Measurements from ENCODE around the gene TFIP11. TPM values are rescaled to one million over a fixed set of nuclear protein-coding genes. Genes with fewer than 3 reads are reported as not detected.

Gene TFIP11
- total RNA-seq, 1 donor: 64.2 TPM

DNA sequence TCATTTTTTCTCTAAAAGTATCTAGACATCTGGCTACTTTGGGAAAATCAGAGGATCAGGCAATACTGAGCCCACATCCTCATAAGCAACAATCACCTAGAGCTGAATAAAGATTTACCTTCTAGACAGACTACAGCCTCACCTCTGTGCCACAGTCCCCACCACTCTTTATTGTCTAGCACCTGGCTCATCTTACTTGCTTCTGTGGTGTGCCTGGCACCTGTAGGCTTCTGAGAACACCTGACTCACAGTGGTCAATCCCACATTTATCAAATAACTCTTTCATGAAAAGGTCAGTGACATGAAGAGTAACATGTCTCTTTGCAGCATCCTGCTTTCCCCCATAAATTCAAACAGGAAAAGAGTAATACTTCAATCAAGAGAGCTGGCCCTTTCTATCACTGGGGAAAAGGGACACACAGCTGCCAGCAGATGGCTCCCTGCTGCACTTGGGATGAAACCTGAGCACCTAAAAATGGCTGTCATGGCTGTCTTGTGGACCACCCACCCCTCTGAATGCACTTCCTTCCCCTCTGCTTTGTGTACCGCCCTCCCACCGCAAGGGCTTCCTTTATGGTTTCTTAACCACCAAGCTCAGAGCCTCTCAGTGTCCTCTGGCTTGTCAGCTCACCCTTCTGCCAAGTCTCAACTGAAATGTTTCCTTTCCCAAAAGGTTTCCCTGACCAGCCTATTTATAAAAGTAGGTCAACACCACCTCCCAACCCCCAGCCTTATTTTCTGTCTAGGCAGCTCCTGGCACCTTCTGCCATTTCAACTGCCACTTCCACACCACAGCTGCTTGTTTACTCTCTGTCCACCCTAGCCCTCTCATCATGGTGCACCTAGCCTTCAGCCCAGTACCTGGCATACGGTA, 9.3 kb downstream of the TFIP11 start:
- H3K9me3 ChIP-seq (ENCODE audit: low read depth, low read length): no peaks in the 10 kb centered on the region
- peaks cover 17% of the 10 kb centered on the region for H3K4me1 ChIP-seq (ENCODE audit: insufficient read depth, low read length)
- H3K4me3 ChIP-seq (ENCODE audit: low read length): no peak overlapping the region
- no peaks in the 10 kb centered on the region for H3K27me3 ChIP-seq (ENCODE audit: insufficient read depth, low read length)

DNA sequence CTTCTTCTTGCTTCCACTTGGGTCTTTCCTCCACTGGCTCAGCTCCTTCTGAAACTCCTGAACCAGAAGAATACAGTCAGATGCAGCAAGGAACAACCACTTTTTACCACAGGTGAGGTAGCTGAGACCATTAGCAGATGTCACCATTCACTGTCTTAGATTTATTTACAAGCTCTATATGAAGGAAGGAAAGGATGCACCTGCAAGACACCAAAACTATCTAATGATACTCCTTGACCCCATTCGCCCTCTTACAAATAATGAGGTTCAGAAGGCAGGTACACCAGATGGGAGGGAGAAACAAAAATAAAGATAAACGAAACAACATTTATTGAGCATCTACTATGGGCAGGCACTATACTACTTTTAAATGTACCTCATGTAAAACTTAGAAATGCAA, 10.3 kb downstream of the TFIP11 start:
- Histone ChIP-seq H3K4me3 (ENCODE audit: low read length) (no peak overlapping the region), H3K27me3 (ENCODE audit: insufficient read depth, low read length) (no peaks in the 10 kb centered on the region), H3K9me3 (ENCODE audit: low read depth, low read length) (no peaks in the 10 kb centered on the region), H3K4me1 (ENCODE audit: insufficient read depth, low read length) (peaks cover 17% of the 10 kb centered on the region)

DNA sequence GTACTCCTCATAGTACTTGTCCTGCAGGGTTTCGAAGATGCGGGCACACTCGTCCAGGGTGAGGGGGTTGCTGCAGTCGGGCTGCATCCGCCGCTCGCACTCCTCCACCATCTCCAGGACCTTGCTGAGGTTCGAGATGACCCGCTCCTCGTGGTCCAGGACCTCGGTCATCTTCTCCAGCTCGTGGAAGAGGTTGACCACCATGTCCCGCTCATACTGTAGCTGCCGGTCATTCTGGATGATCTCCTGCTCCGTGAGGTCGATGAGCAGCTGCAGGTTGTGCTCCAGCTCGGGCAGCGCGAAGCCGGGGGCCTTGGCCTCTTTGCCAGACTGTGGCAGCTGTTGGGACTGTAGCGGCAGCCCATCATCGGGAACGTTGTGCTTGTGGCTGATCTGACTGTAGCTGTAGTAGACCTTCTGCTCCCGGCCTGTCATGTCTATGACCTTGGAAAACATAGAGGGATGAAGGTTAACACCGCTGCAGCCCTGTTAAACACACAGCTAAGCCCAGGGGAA, 13.0 kb downstream of the TFIP11 start:
- H3K4me1 ChIP-seq (ENCODE audit: insufficient read depth, low read length): peaks cover 14% of the 10 kb centered on the region
- no peak overlapping the region for H3K4me3 ChIP-seq (ENCODE audit: low read length)
- H3K9me3 ChIP-seq (ENCODE audit: low read depth, low read length): no peaks in the 10 kb centered on the region
- no peaks in the 10 kb centered on the region for H3K27me3 ChIP-seq (ENCODE audit: insufficient read depth, low read length)

DNA sequence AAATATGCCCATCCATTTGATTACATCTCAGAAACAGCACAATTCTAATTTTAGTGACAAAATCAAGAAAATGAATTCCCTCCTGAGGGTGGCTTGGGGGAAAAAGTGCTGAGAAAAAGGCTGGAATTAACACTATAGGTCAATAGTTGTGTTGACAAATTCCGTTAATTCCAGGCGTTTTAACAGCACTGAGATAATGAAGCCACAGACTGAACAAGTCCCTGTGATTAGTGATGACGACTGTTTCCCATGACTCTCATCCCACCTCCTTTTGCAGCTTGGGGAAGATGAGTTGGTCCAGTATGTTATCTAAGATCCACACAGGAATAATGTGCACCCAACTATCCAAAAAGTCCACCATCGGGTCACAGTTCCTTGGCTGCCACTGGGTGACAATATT, 15.8 kb downstream of the TFIP11 start:
- no peaks in the 10 kb centered on the region for H3K27me3 ChIP-seq (ENCODE audit: insufficient read depth, low read length)
- H3K9me3 ChIP-seq (ENCODE audit: low read depth, low read length): no peaks in the 10 kb centered on the region
- no peak overlapping the region for H3K4me3 ChIP-seq (ENCODE audit: low read length)
- no peaks in the 10 kb centered on the region for H3K4me1 ChIP-seq (ENCODE audit: insufficient read depth, low read length)

DNA sequence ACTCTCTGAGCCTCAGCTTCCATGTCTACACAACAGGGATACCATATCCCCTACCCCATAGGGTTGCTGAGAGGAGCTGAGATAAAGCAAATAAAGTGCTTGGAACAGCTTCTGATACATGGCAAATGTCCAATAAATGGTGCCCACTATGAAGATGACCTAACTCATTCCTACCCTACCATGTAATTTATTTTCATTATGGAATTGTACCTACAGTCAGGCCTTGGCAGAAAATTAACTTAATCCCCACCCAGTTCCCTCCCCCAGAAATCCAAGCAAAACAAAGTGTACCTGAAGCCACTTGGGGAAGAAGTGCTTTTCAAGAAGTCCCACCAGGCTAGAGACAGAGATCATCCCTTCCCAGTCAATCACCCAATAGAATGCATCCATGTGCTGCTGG, 17.8 kb downstream of the TFIP11 start:
- H3K4me1 ChIP-seq (ENCODE audit: insufficient read depth, low read length): no peaks in the 10 kb centered on the region
- H3K27me3 ChIP-seq (ENCODE audit: insufficient read depth, low read length): no peaks in the 10 kb centered on the region
- no peak overlapping the region for H3K4me3 ChIP-seq (ENCODE audit: low read length)
- H3K9me3 ChIP-seq (ENCODE audit: low read depth, low read length): no peaks in the 10 kb centered on the region

DNA sequence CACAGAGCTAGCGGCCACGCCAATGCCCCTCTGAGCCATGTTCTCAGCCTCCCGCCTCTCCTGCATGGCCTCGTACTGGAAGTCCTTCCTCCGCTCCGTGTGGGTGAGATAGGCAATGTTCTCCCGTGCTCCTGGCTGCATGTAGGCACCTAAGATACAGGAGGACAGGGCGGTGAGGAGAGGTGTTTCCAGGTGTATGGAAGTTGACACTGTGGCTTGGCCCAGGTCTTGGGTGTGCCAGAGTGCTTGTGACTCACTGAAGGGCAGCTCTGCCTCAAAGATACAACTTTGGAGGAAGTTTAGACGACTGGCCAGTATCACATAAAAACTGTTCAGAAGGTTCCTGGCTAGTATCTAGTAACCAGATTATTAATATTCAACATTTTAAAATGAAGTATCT, 20.1 kb downstream of the TFIP11 start:
- H3K4me3 ChIP-seq (ENCODE audit: low read length): no peak overlapping the region
- H3K9me3 ChIP-seq (ENCODE audit: low read depth, low read length): no peaks in the 10 kb centered on the region
- no peaks in the 10 kb centered on the region for H3K27me3 ChIP-seq (ENCODE audit: insufficient read depth, low read length)
- no peaks in the 10 kb centered on the region for H3K4me1 ChIP-seq (ENCODE audit: insufficient read depth, low read length)

DNA sequence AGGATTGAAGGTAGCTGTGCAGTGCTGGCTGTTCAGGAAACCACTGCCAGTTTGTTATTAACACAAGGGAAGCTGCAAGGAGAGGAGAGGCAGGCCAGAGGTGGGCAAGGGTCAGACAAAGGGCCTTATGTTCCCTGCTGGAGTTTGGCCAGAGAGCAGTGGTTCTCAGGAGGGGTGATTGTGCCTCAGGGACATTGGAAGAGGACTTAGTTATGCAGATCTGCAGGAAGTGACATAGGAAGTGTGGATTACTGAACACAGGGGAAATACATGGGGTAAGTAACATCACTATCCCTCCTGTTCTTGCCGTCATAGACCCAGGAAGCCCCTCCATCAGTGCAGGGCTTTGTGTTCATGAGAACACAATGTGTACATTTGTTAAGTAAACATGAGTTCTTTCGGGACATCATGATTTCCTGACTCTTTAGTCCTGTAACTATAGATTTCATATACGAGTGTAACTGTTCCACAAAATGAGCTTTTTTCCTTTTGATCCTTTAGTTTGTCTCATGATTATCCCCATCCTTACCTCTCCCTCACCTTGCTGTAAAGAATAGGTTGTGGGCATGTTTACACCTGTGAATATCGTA, 22.7 kb downstream of the TFIP11 start:
- H3K27me3 ChIP-seq (ENCODE audit: insufficient read depth, low read length): no peaks in the 10 kb centered on the region
- no peak overlapping the region for H3K4me3 ChIP-seq (ENCODE audit: low read length)
- peaks cover 12% of the 10 kb centered on the region for H3K4me1 ChIP-seq (ENCODE audit: insufficient read depth, low read length)

DNA sequence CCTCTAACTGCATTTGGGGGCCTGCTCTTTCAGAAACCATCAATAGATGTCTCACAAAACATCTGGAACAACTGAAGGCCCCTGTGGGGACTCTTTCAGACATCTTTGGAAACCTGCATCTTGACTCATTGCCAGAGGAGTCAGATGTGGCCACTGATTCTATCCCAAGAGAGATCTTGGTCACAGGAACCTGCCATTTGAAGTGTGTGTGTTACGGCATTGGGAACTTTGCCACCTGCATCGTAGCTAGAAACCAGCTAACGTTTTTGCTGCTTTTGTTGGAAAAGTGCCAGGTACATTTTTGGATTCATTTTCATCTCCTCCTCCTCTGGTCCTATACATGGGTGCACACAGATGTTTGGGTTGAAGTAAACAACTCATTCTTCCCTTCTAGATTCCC, 24.3 kb downstream of the TFIP11 start:
- Histone ChIP-seq H3K4me1 (ENCODE audit: insufficient read depth, low read length) (peaks cover 21% of the 10 kb centered on the region), H3K27me3 (ENCODE audit: insufficient read depth, low read length) (no peaks in the 10 kb centered on the region), H3K4me3 (ENCODE audit: low read length) (no peak overlapping the region), H3K9me3 (ENCODE audit: low read depth, low read length) (no peaks in the 10 kb centered on the region)

More for the DNA sequence above, 22.7 kb downstream of the TFIP11 start:
- no peaks in the 10 kb centered on the region for H3K9me3 ChIP-seq (ENCODE audit: low read depth, low read length)

DNA sequence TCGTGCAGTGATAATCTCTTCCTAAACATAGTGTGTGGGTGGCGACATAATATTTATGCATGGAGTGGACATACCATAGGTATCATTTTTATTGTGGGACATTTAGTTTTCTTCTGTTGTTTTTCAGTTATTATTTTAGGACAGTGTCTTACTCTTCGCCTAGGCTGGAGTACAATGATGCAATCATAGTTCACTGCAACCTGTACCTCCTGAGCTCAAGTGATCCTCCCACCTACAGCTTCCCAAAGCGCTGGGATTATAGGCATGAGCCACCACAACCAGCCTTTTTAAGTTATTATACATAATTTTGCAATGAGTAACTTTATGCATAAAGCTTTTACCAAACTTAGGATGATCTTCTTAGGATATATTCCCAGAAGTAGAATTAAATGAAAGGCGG, 25.9 kb downstream of the TFIP11 start:
- Histone ChIP-seq H3K27me3 (ENCODE audit: insufficient read depth, low read length) (no peaks in the 10 kb centered on the region), H3K9me3 (ENCODE audit: low read depth, low read length) (no peaks in the 10 kb centered on the region), H3K4me1 (ENCODE audit: insufficient read depth, low read length) (peaks cover 37% of the 10 kb centered on the region)

DNA sequence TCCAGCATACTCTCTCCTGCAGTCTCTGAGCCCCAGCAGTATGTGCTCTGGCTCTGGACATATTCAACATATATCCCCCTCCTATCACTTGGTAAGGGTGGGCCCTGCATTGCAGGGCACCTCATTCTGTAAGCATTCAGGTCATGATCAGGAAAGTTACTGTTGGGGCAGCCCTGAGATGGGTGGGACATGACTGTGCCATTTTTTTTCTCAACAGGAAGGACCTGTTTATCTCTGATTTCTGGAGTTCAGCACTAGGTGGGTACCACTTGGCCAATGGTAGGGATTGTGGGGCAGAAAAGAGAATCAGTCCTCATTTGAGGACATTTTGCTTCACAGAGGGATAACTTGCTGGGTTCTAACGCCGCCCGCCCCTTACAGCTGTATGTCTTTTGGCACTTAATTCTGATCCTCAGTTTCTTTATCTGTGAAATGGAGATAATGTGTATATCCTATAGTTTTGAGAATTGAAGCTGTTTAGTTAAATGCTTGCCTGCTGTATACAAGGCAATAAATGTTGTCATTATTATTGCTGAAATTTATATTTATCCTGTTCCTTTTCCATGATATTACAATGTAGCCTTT, 26.4 kb downstream of the TFIP11 start:
- Histone ChIP-seq H3K4me1 (ENCODE audit: insufficient read depth, low read length) (peaks cover 41% of the 10 kb centered on the region), H3K4me3 (ENCODE audit: low read length) (no peak overlapping the region), H3K9me3 (ENCODE audit: low read depth, low read length) (no peaks in the 10 kb centered on the region), H3K27me3 (ENCODE audit: insufficient read depth, low read length) (no peaks in the 10 kb centered on the region)

More for the DNA sequence above, 25.9 kb downstream of the TFIP11 start:
- no peak overlapping the region for H3K4me3 ChIP-seq (ENCODE audit: low read length)

DNA sequence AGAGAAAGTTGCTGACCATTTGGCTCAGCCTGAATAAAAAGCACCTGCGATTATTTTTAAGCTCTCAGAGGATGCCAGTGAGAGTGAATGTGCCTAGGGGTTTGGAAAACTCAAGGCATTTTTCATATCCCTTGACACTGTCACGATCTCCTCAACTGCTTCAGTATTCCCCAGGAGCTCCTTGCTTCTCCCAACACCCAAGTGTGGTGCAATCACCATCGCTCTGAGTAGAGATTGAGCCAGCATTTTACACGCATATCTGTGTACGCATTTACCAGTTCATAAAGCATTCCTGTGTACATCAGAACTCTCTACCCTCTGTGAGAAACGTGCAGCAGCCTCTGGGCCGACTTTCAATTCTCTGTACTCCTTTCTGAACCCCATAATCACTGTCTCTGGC, 27.3 kb downstream of the TFIP11 start:
- Histone ChIP-seq H3K4me1 (ENCODE audit: insufficient read depth, low read length) (peaks cover 50% of the 10 kb centered on the region), H3K27me3 (ENCODE audit: insufficient read depth, low read length) (no peaks in the 10 kb centered on the region), H3K9me3 (ENCODE audit: low read depth, low read length) (no peaks in the 10 kb centered on the region), H3K4me3 (ENCODE audit: low read length) (no peak overlapping the region)

DNA sequence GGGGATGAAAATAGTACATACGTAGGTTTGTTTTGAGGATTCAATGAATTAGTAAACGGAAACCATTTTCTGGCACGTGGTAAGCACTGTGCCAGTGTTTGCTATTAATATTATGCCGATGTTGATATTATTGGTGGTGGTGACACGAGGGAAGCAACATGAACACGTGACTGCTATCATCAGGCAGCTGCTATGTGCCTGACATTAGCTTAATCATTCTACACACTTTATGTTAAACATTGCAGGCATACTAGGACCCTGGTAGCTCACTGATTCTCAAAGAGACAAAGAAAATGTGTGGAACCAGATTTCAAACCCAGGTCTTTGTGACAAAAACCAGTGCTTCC, 27.9 kb downstream of the TFIP11 start:
- Histone ChIP-seq H3K4me3 (ENCODE audit: low read length) (peak overlapping the region; percentile 81), H3K9me3 (ENCODE audit: low read depth, low read length) (no peaks in the 10 kb centered on the region), H3K27me3 (ENCODE audit: insufficient read depth, low read length) (no peaks in the 10 kb centered on the region), H3K4me1 (ENCODE audit: insufficient read depth, low read length) (peaks cover 57% of the 10 kb centered on the region)

DNA sequence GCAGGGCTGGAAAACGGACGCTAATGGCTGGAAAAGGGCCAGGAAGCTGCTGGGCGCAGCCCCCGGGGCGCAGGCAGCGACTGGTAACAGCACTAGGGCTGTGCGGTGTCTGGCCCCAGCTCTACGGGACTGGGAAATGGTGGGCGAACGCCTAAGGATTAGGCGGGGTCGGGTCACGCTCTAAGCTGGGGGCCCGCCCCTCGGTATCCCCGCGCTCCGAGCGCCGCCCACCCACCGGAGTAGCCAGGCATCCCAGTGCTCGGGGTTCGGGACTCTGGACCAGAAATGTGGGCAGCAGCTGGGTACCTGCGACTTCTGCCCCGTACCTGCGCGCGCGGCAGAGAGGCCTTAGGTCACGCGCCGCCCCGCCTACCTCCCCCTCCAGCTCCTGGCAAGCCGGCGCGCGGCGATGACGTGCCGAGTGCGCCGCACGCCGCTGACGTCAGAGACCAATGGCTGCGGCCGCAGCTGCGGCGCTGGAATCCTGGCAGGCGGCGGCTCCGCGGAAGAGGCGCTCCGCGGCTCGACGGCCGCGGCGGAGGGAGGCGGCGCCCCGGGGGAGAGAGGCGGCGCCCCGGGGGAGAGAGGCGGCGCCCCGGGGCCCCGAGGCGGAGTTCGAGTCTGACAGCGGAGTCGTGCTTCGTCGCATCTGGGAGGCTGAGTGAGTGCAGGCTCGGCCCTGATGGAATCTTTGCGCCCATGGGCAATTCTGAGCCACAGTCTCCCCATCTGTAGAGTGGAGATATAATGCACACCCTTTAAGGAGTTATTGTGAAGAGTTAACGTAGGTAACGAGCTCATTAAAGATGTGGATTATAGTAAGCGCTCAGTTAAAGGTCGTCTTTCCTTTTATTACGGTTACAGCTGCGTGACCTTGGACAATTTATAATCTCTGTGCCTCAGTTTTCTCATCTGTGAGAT, 28.6 kb downstream of the TFIP11 start, which contains the start of the genes HPS4 and SRRD:
HPS4 (minus strand) TSS at position 345 of the 921 bp plus-strand sequence. CDS start 2,021 bp downstream, outside the sequence.
SRRD (plus strand) TSS at position 439 of the 921 bp plus-strand sequence; CDS start at position 453, 14 bp downstream.
- Histone ChIP-seq H3K4me3 (ENCODE audit: low read length) (peak within 1 kb of the TSS; percentile 81), H3K4me1 (ENCODE audit: insufficient read depth, low read length) (peaks cover 63% of the 10 kb centered on the region)

DNA sequence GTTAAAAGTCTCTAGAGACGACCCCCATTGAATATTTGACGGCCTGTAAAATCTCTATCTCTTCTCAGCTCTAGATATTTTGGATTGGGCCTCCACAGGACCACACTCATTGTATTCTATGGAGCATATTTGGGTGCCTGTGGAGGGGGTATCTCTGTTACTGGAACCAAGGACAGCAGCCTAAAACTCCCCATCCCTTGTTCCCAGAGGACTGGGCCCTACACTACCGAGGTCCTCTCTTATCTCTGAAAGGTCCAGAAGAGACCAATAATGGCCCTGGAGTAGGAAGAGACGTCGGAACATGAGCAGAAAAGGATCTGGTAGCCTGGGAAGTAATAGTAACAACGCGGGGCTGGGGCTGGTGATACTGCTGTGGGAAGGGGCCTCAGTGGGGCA, 29.2 kb downstream of the TFIP11 start:
- no peaks in the 10 kb centered on the region for H3K9me3 ChIP-seq (ENCODE audit: low read depth, low read length)
- H3K27me3 ChIP-seq (ENCODE audit: insufficient read depth, low read length): no peaks in the 10 kb centered on the region
- peaks cover 70% of the 10 kb centered on the region for H3K4me1 ChIP-seq (ENCODE audit: insufficient read depth, low read length)
- H3K4me3 ChIP-seq (ENCODE audit: low read length): peak overlapping the region; percentile 81

More for the DNA sequence above, 28.6 kb downstream of the TFIP11 start, which contains the start of the genes HPS4 and SRRD:
- Histone ChIP-seq H3K9me3 (ENCODE audit: low read depth, low read length) (no peaks in the 10 kb centered on the region), H3K27me3 (ENCODE audit: insufficient read depth, low read length) (no peaks in the 10 kb centered on the region)
